ENCODE measurements around the gene HOXB6.

DNA sequence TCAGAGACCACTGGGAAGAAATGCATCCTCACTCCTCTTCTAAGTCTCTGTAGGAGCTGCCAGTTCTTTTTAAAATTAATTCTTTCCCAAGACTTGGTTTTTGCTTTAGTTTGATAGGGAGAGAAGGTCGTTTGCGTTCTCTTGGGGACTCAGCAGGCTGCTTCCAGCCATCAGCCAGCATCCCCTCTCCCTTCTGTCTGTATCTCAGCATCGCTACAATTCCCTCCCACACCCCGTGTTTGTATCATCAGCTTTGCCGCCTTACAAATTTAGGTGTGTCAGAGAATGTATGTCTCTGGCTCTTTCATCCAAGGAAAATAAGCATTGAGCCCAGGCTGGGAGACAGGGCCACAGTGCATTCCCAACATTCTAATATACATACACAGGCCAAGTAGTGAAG is 5.4 kb downstream of the HOXB6 start:
- TF ChIP-seq EZH2 (IDR thresholded peaks at IDR 0.05) (no peak), POLR2AphosphoS5 (IDR thresholded peaks at IDR 0.05; ENCODE audit: borderline replicate concordance, low read depth, low read length) (no peak)

Data from SK-N-MC (cell line).